ENCODE data around the gene KRT76.
"Not testable (repeated sequence)": the region's sequence is repeated elsewhere in the genome, so short reads cannot be mapped to it uniquely, and the experiment has no call there.

The KRT76 gene

GRCh38 chr12:52759695-52760094 lies 17.4 kb downstream of the KRT76 start:
- no peak for DNase-seq (ENCODE audit: low read depth in 2 of 2)

DNA sequence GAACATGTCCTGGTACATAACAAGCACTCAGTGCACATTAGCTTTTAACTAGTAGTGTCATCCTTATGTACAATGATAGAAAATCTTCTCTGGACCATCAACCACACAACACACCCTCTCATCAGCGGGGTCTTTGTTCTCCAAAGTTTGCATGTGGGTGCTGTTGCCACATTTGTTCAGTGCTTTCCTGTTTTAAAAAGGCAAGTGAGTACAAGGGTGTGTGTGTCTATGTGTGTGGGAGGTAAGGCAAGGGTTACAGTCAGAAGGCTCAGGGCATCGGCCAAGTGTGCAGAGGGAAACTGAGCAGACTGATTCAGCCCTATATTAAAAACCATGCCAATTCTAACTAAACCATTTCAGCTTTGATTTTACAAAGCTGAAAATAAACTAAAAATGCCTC lies 17.9 kb downstream of the KRT76 start:
- no peak for DNase-seq (ENCODE audit: low read depth in 2 of 2)

DNA sequence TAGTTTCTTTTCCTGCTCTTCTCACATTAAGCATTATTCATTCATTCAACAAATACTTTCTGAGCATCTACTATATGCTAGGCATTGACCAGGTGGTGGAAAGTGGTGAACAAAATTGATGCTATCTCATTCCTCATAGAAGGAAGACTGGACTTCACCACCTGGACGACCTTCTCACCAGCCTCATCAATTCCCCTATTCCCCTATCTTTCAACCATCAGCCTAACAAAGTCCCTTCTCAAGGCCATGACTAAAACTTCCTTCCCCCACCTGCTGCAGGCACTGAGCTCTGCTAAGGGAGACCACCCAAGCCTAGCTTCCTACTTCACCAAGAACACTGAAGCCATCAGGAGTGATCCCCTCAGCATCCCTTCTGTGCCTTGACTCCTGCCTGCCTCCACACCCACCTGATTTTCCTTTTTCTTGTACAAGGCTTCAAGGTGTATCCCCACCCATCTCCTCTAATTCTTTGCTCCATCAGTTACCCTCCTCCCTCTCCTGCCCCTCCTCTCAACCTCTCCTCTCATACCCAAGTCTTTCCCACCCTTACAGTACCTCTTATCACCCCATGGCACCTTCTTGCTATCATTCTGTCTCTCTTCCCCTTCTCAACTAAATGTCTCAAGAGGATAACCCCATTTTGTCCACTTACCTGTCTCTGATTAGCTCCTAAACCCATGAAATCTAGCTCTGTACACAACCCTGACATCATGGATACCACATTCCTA lies 19.5 kb downstream of the KRT76 start:
- DNase-seq (ENCODE audit: low read depth in 2 of 2): no peak

DNA sequence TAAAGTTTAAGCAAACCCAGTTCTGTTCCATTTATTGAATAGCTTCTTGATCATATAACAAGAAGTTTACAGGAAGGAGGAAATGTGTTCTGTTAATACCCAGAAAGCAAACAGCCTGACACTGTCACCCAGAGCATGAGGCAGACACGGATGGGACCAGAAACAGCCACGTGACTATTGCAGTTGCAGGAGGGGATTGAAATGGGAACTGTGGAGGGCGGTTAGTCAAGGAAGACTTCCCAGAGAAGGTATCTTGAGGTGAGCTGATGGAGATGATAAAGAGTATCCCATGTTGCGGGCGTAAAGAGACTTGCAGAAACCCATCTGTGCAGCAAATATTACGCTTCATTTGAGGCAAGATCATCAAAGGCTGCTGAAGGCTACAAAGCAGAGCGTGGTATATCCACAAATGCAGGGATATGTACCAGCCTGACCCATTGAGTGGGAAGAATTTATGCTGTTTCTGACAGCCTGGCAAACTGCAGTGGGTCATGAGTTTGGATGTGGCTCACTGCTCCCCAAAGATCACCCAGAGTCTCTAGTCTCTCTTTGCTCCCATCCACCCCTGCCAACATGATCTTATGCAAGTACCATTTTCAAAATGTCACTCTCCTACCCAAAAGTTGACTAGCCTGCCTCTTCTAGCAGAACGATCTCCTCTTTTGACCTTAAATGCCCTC lies 20.7 kb downstream of the KRT76 start:
- no peak for DNase-seq (ENCODE audit: low read depth in 2 of 2)

GRCh38 chr12:52755533-52755932 lies 21.6 kb downstream of the KRT76 start:
- no peak for DNase-seq (ENCODE audit: low read depth in 2 of 2)

DNA sequence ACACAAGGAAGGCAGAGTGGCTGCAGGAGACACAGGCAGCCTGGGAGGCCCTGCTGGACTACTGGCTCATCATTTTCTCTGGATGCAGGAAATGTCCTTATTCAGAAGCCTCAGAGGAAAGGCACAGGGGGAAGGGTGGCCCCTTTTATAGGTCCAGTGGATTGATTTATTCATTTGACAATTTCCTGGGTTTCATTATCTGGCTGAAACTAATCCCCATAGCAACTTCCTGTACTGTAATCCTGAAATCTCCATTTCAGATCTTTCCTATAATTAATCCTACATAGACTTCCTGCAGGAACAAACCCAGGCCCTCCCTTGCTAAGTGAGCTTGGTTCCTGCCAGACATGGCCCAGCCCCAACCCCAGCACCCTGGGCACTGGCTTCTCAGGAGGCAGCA lies 23.0 kb downstream of the KRT76 start:
- no peak for DNase-seq (ENCODE audit: low read depth in 2 of 2)

DNA sequence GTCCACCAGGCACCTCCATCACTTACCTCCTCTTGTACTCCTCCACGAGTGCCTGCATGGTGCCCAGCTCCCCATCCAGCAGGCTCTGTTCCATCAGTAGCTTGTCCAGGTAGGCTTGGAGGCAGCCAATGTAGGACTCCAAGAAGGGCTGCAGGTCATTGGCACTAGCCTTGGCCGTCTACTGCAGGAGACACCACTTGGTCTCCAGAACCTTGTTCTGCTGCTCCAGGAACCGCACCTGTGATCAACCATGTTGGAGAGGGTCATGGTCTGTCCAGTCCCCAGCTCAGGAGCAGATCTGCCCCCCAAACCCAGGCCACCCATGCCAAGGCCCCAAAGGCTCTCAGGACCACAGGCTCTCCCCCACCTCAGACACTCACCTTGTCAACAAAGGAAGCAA lies 23.9 kb downstream of the KRT76 start:
- no peak for DNase-seq (ENCODE audit: low read depth in 2 of 2)

- DNase-seq (ENCODE audit: low read depth in 2 of 2): no peak
Measured at GRCh38 chr12:52752516-52752915, 24.6 kb downstream of the KRT76 start.

DNA sequence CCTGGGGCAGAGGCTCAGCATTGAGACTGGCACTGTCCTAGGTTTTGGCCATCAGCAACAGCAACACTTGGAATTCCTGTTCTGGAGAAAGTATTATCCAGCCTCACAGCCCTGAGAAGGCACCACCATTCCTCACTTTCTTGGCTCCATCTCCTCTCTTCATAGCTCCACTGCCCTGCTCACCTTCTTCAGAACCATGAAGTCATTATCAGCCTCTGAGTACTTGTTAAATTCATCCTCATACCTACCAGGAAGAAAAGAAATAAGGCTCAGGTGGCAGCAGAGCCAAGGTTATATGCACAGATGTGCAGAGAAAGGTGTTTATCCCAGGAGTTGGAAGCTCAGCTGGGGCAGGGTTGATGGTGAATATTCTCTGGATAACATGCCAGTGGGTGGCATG lies 25.4 kb downstream of the KRT76 start:
- no peak for DNase-seq (ENCODE audit: low read depth in 2 of 2)

DNA sequence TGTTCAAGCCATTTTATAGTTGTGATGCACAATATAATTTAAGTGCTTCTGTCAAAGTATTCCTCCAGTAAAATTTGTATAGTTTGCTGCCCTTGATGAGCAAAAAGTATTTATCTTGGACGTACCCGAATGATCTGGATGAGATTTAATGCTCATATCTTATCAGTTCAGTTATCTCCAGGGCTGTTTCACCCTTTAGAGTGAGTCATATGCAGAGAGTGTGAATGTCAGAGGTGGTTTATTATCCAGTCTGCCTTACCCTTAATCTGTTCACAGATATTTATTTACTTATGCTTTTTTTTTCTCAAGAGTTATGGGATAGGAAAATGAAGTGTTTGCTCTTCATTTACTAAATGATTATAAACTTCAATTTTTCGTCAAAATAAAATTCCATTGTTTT lies 26.6 kb downstream of the KRT76 start:
- not testable (repeated sequence) for DNase-seq (ENCODE audit: low read depth in 2 of 2)

DNA sequence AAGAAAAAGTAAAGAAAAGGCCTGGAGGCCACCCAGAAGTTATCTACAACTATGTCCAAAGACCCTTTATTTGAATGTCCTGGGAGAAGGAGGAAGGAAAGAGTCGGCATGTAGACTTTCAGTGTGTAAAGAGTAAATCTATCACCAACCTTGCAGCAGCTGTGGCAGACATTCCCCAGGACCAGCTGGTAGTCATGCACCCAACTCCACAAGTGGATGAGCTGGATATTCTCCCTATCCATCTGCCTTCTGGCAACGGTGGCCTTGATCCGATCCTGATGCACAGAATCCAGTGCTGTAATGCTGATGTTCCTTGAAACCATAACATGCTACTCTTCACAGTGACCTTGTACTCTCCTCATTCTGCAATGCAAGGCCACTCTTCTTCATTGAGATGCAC lies 27.3 kb downstream of the KRT76 start:
- no peak for DNase-seq (ENCODE audit: low read depth in 2 of 2)

- DNase-seq (ENCODE audit: low read depth in 2 of 2): no peak
Measured at GRCh38 chr12:52748578-52748977, 28.6 kb downstream of the KRT76 start.

GRCh38 chr12:52745554-52745953 lies 31.6 kb downstream of the KRT76 start:
- DNase-seq (ENCODE audit: low read depth in 2 of 2): no peak

DNA sequence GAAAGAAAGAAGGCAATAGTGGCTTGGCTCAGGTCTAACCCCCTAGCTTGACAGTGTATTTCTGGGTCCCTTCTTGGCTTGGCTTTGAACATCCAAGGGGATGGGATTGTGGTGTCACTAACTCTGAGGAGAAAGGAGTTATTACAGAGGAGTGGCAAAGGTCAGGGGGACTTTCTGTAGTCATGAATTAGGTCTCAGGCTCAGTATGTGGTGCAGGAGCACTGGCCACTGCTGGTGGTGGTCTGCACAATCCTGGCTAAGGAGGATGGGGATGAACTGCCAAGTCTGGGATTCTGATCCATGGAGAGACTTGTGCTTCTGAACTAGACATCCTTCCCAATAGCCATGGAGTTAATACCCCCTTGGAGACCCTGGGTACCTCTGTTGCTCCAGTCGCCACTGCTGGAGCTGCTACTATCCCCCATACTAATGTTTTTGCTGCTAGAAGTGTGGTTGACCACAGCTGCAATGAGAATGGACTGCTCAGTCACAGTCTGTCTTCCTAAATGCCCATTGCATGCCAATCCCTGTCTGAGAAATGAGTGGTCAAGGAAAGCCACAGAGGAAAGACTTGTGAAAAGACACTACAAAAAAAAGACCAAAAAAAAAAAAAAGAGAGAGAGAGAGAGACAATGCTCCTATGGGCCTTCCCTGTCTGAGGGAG lies 32.5 kb downstream of the KRT76 start:
- DNase-seq (ENCODE audit: low read depth in 2 of 2): no peak

GRCh38 chr12:52742822-52743457 lies 34.2 kb downstream of the KRT76 start:
- DNase-seq (ENCODE audit: low read depth in 2 of 2): no peak

DNA sequence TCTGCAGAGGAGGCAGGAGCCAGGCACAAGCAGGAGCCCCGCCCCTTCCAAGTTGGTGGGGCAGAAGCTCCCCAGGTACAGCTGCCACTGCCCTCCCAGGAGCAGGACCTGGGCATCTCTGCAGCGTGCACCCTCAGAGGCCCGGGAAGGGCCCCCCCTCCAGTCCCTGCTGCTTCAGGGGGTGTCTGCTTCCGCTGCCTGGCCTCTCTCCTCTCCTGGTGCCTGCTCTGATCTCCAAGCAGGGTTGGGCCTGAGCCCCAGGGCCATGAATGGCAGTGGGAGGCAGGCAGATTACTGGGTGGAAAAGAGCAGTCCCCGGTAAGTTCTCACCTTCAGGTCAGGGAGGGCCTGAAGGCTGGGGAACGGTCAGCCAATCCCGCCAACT lies 35.0 kb downstream of the KRT76 start:
- DNase-seq (ENCODE audit: low read depth in 2 of 2): no peak

- DNase-seq (ENCODE audit: low read depth in 2 of 2): peak; percentile 18 to 45
Measured at GRCh38 chr12:52741375-52742195, 35.6 kb downstream of the KRT76 start.

DNA sequence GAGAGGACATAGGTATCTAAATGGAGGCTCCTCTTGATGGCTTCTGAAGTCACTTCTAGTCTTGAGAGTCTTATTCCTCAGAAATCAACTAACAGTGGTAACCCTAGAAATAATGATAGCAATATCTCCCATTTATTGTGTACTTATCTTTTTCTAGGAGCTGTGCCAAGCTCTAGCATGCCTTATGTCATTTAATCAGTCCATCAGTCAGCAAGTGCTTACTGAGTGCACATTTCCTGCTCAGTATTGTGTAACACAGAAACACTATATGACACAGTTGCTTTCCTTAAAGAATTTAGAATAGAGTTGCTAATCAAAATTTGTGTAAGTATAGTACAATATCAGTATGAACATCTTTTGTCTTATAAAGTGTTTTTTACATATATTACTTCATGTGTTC lies 36.6 kb downstream of the KRT76 start:
- DNase-seq (ENCODE audit: low read depth in 2 of 2): no peak

DNA sequence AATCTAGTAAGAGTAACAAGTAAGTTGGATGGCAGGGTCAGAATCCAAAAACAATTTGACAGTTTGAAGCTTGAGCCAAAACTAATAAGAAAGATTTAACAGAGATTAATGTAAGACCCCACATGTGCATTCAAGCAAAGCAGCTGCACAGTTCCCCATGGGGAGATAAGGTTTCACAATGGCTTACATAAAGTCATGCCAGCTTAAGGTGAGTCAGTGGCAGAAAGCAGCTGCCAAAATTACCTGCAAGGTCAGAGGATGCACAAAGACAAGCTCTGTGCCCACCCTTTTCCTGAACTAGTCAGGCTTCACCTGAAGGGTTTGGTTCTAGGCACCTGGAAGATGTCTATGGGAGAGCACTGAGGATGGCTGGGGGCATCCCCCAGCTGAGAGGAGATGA lies 37.2 kb downstream of the KRT76 start:
- no peak for DNase-seq (ENCODE audit: low read depth in 2 of 2)

- DNase-seq (ENCODE audit: low read depth in 2 of 2): no peak
Measured at GRCh38 chr12:52735816-52736632, 41.1 kb downstream of the KRT76 start.

- DNase-seq (ENCODE audit: low read depth in 2 of 2): no peak
Measured at GRCh38 chr12:52735106-52735505, 42.0 kb downstream of the KRT76 start.
